ENCODE results near the gene CD2.

Gene CD2

GRCh38 chr1:116791727-116792126 lies 37.5 kb downstream of the CD2 start:
- TF ChIP-seq CTCF (conservative IDR thresholded peaks at IDR 0.05; ENCODE audit: control insufficient read depth, insufficient read depth, low read depth, low read length) = no peak
- no peak overlapping the region for H3K4me3 ChIP-seq (ENCODE audit: control insufficient read depth, low read depth, low read length)
- DNase-seq (ENCODE audit: low read depth) = no peak

GRCh38 chr1:116793357-116793935 lies 39.2 kb downstream of the CD2 start:
- H3K4me3 ChIP-seq (ENCODE audit: control insufficient read depth, low read depth, low read length) = no peak overlapping the region
- TF ChIP-seq CTCF (conservative IDR thresholded peaks at IDR 0.05; ENCODE audit: control insufficient read depth, insufficient read depth, low read depth, low read length) = no peak
- DNase-seq (ENCODE audit: low read depth) = no peak

GRCh38 chr1:116794371-116794770 lies 40.1 kb downstream of the CD2 start:
- H3K4me3 ChIP-seq (ENCODE audit: control insufficient read depth, low read depth, low read length) = no peak overlapping the region
- no peak for DNase-seq (ENCODE audit: low read depth)
- no peak for TF ChIP-seq CTCF (conservative IDR thresholded peaks at IDR 0.05; ENCODE audit: control insufficient read depth, insufficient read depth, low read depth, low read length)

- no peak for DNase-seq (ENCODE audit: low read depth)
- TF ChIP-seq CTCF (conservative IDR thresholded peaks at IDR 0.05; ENCODE audit: control insufficient read depth, insufficient read depth, low read depth, low read length) = no peak
- no peak overlapping the region for H3K4me3 ChIP-seq (ENCODE audit: control insufficient read depth, low read depth, low read length)
Measured at GRCh38 chr1:116794804-116795481, 40.7 kb downstream of the CD2 start.

GRCh38 chr1:116795482-116795829 lies 41.2 kb downstream of the CD2 start:
- H3K4me3 ChIP-seq (ENCODE audit: control insufficient read depth, low read depth, low read length) = no peak overlapping the region
- no peak for DNase-seq (ENCODE audit: low read depth)
- TF ChIP-seq CTCF (conservative IDR thresholded peaks at IDR 0.05; ENCODE audit: control insufficient read depth, insufficient read depth, low read depth, low read length) = no peak

GRCh38 chr1:116804736-116805135 lies 50.5 kb downstream of the CD2 start:
- no peak for TF ChIP-seq CTCF (conservative IDR thresholded peaks at IDR 0.05; ENCODE audit: control insufficient read depth, insufficient read depth, low read depth, low read length)
- DNase-seq (ENCODE audit: low read depth) = no peak
- H3K4me3 ChIP-seq (ENCODE audit: control insufficient read depth, low read depth, low read length) = no peak overlapping the region
